Neuron (in vitro differentiated cells): ENCODE data around the gene MST1R.

ENCODE experiments used
- H2AFZ ChIP-seq: one replicate; pipeline ENCODE4 v1.6.1; 2013; ENCODE audit warnings: low read depth, mild to moderate bottlenecking, inconsistent platforms, low read length, moderate library complexity
- H3K27me3 ChIP-seq: one replicate; pipeline ENCODE4 v1.6.1; 2013; ENCODE audit warnings: low read length; ENCODE audit not compliant: insufficient read depth
- H3K36me3 ChIP-seq: one replicate; pipeline ENCODE4 v1.6.1; 2013; ENCODE audit warnings: low read length; ENCODE audit not compliant: insufficient read depth
- H3K4me1 ChIP-seq: one replicate; pipeline ENCODE4 v1.6.1; 2013; ENCODE audit warnings: low read length; ENCODE audit not compliant: insufficient read depth
- H3K4me3 ChIP-seq: 2 replicates; pipeline ENCODE4 v1.5.1; 2013; ENCODE audit warnings: mild to moderate bottlenecking, low read length, moderate library complexity
- H3K9me3 ChIP-seq: one replicate; pipeline ENCODE4 v1.6.1; 2013; ENCODE audit warnings: low read length

The MST1R gene

GRCh38 chr3:49865198-49865784 lies 38.4 kb downstream of the MST1R start:
- no peaks in the 10 kb centered on the region for H3K27me3 ChIP-seq
- H3K4me1 ChIP-seq = peaks cover 33% of the 10 kb centered on the region
- H3K36me3 ChIP-seq = peaks cover 3% of the 10 kb centered on the region
- no peaks in the 10 kb centered on the region for H3K9me3 ChIP-seq
- no peak overlapping the region for H3K4me3 ChIP-seq
- H2AFZ ChIP-seq = no peak overlapping the region

DNA sequence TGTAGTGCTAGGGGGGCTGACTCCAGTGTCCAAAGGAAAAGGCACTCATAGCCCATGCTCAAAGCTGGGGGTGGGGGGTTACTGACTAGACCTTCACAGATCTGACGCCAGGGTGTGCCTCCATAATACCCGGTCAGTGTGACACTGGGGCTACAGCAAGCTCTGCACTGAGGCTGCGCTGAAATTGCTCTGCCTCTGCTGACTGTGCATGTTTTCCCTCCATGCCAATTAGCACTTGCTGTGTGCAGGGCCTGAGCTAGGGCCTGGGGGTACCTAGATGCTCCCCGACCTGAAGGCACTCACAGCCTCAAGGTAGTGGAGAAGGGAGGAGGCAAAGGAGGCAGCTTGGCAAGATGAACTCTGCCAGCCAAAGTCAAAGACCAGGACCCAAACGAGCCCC lies 39.2 kb downstream of the MST1R start:
- Histone ChIP-seq H3K9me3 (no peaks in the 10 kb centered on the region), H2AFZ (no peak overlapping the region), H3K36me3 (peaks cover 10% of the 10 kb centered on the region), H3K4me3 (no peak overlapping the region), H3K4me1 (peaks cover 28% of the 10 kb centered on the region), H3K27me3 (no peaks in the 10 kb centered on the region)

DNA sequence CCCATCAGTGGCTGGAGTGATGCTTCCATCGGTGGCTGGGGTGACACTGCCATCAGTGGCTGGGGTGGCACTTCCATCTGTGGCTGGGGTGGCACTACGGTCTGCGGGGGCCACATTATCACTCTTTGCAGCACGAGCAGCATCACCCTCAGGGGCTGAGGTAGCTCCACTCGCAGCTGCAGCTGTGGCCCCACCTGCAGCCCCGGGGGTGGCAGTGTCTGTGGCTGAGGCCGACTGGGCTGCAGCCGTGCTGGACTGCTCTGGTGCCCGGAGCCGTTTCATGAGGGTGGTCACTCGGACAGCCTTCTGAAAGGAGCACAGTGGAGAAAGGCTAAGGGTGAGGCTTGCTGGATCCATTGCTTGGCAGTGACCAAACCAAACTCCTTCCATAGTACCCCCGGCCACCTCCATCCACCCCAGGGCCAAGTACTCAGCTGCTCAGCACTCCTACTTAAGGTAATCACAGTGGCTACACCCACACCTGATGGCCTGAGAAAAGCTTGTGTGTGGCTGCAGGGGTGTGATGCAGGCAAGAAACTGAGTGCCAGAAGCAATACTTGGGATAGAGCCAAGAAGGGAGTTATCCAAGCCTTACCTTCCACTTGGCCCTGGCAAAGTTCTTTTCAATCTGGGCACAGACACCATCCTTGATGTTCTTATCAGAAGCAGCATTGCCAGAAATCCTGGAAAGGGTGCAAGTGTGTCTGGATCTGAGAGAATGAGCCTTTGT lies 43.9 kb downstream of the MST1R start:
- Histone ChIP-seq H3K4me3 (no peak overlapping the region), H3K9me3 (no peaks in the 10 kb centered on the region), H3K4me1 (peaks cover 11% of the 10 kb centered on the region), H2AFZ (no peak overlapping the region), H3K36me3 (peaks cover 14% of the 10 kb centered on the region), H3K27me3 (no peaks in the 10 kb centered on the region)

DNA sequence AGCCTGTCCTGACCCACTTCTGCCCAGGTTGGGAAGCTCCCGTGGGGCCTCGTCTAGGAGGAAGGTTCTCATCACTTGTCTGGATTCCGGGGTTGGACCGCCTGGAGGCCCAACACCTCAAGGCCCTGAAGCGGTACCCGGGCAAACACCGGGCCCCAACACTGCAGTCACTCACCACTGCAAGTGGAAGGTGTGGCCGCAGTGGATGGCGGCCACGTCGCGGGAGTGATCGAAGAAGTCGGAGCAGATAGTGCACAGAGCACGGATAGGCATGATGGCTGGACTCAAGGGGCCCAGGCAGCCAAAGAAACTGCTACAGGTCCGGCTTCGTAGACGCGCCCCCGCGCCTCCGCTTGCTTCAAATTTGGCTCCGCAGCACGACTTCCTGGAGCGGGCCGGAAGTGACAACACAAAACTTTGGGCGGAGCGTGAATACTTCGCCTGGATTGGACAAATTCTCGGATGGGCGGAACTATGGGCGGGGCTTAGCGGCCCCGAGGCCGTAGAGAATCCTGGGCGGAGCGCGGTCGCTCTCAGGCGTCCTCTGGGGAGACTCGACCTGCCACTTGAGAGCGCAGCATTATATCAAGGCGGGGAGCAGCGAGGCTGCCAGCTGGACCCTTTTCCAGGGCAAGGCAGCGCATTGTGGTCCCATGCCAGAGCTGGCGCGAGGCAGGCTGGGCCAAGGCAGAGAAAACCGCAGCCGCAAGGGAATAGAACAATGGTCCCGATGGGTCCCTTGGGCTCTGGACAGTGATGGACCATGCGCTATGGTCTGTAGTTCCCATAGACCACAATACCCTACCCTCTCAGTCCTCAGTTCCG lies 47.3 kb downstream of the MST1R start, which contains the start of gene TRAIP:
TRAIP (minus strand) TSS at position 384 of the 825 bp plus-strand sequence; CDS start at position 273, 111 bp downstream.
- Histone ChIP-seq H3K4me1 (peaks cover 11% of the 10 kb centered on the region), H3K9me3 (no peaks in the 10 kb centered on the region), H3K36me3 (peaks cover 14% of the 10 kb centered on the region), H3K4me3 (peak within 1 kb of the TSS; percentile 84), H2AFZ (peak within 1 kb of the TSS; percentile 21), H3K27me3 (no peaks in the 10 kb centered on the region)

DNA sequence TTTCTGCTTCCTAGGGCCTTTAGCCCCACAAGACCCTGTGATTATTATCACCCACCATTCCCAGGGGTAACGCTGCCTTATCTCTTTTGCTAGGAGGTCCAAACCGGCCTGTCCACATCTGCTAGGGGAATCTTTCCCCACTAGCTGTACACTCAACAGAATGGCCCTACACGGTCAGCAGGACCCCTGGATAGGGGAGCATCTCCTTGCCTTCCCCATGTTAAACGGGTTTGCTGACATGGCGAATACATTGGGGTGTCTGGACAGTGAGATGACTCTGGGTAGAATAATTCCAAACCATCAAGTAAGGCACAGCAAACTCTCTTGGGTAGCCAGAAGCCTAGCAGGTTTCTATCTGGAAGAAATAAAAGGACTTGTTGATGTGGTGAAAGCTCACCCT lies 48.0 kb downstream of the MST1R start:
- H2AFZ ChIP-seq = peak overlapping the region; percentile 21
- peaks cover 14% of the 10 kb centered on the region for H3K36me3 ChIP-seq
- H3K9me3 ChIP-seq = no peaks in the 10 kb centered on the region
- peak overlapping the region; percentile 84 for H3K4me3 ChIP-seq
- H3K27me3 ChIP-seq = no peaks in the 10 kb centered on the region
- H3K4me1 ChIP-seq = peaks cover 11% of the 10 kb centered on the region

DNA sequence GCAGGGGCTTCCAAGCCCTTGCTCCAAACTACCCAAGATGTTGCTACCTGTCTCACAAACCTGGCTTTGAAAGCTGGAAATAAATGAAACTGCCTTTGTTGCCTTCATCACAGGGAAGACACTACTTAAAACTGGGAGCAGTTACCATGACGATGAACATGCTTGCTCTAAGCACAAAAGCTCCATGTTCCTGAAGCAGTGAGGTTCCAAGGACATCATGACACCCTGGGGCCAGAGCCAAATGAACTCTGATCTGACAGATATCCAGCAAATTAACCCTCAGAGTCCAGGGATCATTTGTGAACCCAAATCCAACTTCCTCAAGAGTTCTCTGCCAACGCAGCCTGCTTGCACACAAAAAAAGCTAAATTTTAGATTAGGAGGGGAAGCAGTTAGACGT lies 58.0 kb downstream of the MST1R start:
- Histone ChIP-seq H3K36me3 (peaks cover 56% of the 10 kb centered on the region), H2AFZ (no peak overlapping the region), H3K27me3 (no peaks in the 10 kb centered on the region), H3K9me3 (no peaks in the 10 kb centered on the region), H3K4me1 (no peaks in the 10 kb centered on the region), H3K4me3 (no peak overlapping the region)

- H2AFZ ChIP-seq = no peak overlapping the region
- no peaks in the 10 kb centered on the region for H3K9me3 ChIP-seq
- H3K36me3 ChIP-seq = peaks cover 56% of the 10 kb centered on the region
- no peak overlapping the region for H3K4me3 ChIP-seq
- no peaks in the 10 kb centered on the region for H3K4me1 ChIP-seq
- H3K27me3 ChIP-seq = no peaks in the 10 kb centered on the region
These were observed 59.0 kb downstream of the MST1R start for GRCh38 chr3:49844464-49845183.

GRCh38 chr3:49842843-49843517 lies 60.7 kb downstream of the MST1R start:
- Histone ChIP-seq H3K9me3 (no peaks in the 10 kb centered on the region), H3K4me3 (no peak overlapping the region), H3K4me1 (no peaks in the 10 kb centered on the region), H3K36me3 (peaks cover 60% of the 10 kb centered on the region), H3K27me3 (no peaks in the 10 kb centered on the region), H2AFZ (no peak overlapping the region)

- H3K4me3 ChIP-seq = no peak overlapping the region
These were observed 61.9 kb downstream of the MST1R start for GRCh38 chr3:49841806-49842205.

GRCh38 chr3:49841126-49841696 lies 62.5 kb downstream of the MST1R start:
- H3K9me3 ChIP-seq = no peaks in the 10 kb centered on the region
- no peak overlapping the region for H2AFZ ChIP-seq
- H3K4me1 ChIP-seq = no peaks in the 10 kb centered on the region
- H3K4me3 ChIP-seq = no peak overlapping the region
- H3K27me3 ChIP-seq = no peaks in the 10 kb centered on the region
- peaks cover 60% of the 10 kb centered on the region for H3K36me3 ChIP-seq

More at GRCh38 chr3:49841806-49842205, 61.9 kb downstream of the MST1R start:
- Histone ChIP-seq H3K27me3 (no peaks in the 10 kb centered on the region), H2AFZ (no peak overlapping the region), H3K4me1 (no peaks in the 10 kb centered on the region), H3K9me3 (no peaks in the 10 kb centered on the region), H3K36me3 (peaks cover 60% of the 10 kb centered on the region)

GRCh38 chr3:49840388-49840787 lies 63.3 kb downstream of the MST1R start:
- Histone ChIP-seq H3K36me3 (peaks cover 52% of the 10 kb centered on the region), H3K4me1 (no peaks in the 10 kb centered on the region), H3K27me3 (no peaks in the 10 kb centered on the region), H2AFZ (no peak overlapping the region), H3K4me3 (no peak overlapping the region), H3K9me3 (no peaks in the 10 kb centered on the region)

DNA sequence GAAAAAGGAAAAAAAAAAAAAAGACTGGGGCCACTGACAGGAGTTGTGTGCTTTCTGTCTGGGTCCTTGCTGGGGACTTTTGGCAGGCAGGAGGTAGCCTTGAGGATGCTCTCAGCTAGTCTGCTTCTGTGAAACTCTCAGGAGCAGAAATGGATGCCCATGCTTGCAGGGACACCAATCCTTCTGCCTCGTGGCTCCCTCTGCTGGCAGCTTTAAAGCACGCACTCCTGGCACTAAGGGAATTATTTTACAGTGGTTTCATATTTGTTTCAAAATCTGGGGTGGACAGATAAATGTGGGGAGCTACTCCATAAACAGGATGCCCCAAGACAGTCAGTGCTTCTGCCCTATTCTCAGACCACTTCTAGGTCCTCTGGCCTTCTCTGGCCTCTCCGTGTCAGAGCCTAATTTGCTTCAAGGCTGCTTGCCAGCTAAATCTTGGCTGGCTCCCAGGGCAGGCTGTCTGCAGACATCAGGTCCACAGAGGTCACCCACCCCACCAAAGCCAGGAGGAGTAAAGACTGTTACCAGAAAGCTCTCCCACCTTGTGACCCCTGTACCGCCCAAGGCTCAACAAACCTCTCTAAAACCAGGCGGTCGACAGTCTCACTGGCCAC lies 64.4 kb downstream of the MST1R start:
- Histone ChIP-seq H2AFZ (no peak overlapping the region), H3K4me3 (no peak overlapping the region), H3K9me3 (no peaks in the 10 kb centered on the region), H3K27me3 (no peaks in the 10 kb centered on the region), H3K36me3 (peaks cover 48% of the 10 kb centered on the region), H3K4me1 (no peaks in the 10 kb centered on the region)
